BLaER1 treated with 17β-estradiol and CSF1 and Interleukin-3, amounts not matched to agents 10 nM and 100 nM (cell line): ENCODE data around the gene TMEM61.
"Not testable (repeated sequence)": the region's sequence is repeated elsewhere in the genome, so short reads cannot be mapped to it uniquely, and the experiment has no call there.

Experiments used
- H3K27ac ChIP-seq, 11 experiments: shearing (Covaris generic); formaldehyde crosslinking; 2 replicates each; pipeline ENCODE4 v1.8.1; 2022
- H3K27me3 ChIP-seq, 11 experiments: shearing (Covaris generic); formaldehyde crosslinking; 2 replicates each; pipeline ENCODE4 v1.8.1; 2022
- H3K36me3 ChIP-seq, 11 experiments: shearing (Covaris generic); formaldehyde crosslinking; 2 replicates each; pipeline ENCODE4 v1.8.1; 2022
- H3K4me1 ChIP-seq, 10 experiments: shearing (Covaris generic); formaldehyde crosslinking; 2 replicates each; pipeline ENCODE4 v1.8.1; 2022
- H3K4me2 ChIP-seq, 11 experiments: shearing (Covaris generic); formaldehyde crosslinking; 2 replicates each; pipeline ENCODE4 v1.8.1; 2022
- H3K4me3 ChIP-seq, 10 experiments: shearing (Covaris generic); formaldehyde crosslinking; 2 replicates each; pipeline ENCODE4 v1.8.1; 2022
- H3K9ac ChIP-seq, 11 experiments: shearing (Covaris generic); formaldehyde crosslinking; 2 replicates each; pipeline ENCODE4 v1.8.1; 2022
- H3K9me3 ChIP-seq, 11 experiments: shearing (Covaris generic); formaldehyde crosslinking; replicated peaks in 1 of 11; 2 replicates each; pipeline ENCODE4 v1.8.1; 2022
- H4K20me1 ChIP-seq, 11 experiments: shearing (Covaris generic); formaldehyde crosslinking; 2 replicates each; pipeline ENCODE4 v1.8.1; 2022
- Cebpa-rat ChIP-seq, 11 experiments: shearing (Covaris generic); IDR thresholded peaks; 2 replicates each; pipeline ENCODE4 v1.8.1; 2022

Gene TMEM61

DNA sequence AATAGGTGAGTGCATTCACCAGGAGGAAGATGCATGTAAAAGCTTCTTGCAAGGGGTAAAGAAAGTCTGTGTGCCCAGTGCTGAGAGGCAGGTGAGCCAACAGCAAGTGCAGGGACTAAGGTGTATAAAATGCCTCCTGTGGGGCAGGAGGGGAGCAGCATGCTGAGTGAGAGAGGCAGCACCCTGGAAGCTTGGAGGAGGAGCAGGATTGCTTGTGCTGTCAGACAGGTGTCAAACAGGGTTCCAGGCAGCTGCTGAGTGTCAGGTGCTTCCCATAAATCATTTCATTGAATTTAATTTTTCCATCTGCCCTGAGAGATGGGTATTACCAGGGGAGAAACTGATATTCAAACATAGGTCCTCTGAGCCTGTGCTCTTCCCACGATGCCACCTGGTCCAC lies 32.2 kb downstream of the TMEM61 start:
- H4K20me1 ChIP-seq: no peaks in the 10 kb centered on the region
- no peak overlapping the region for H3K4me2 ChIP-seq
- H3K4me3 ChIP-seq: no peak overlapping the region
- peaks cover 0 to 4% (median 0%) of the 10 kb centered on the region in 10 experiments; a peak in 1 of 20 replicates for H3K4me1 ChIP-seq
- no peaks in the 10 kb centered on the region for H3K36me3 ChIP-seq
- H3K9me3 ChIP-seq: peaks cover 0 to 5% (median 0%) of the 10 kb centered on the region in 11 experiments; a peak in 3 of 22 replicates
- H3K9ac ChIP-seq: no peak overlapping the region
- H3K27ac ChIP-seq: no peak overlapping the region
- no peaks in the 10 kb centered on the region for H3K27me3 ChIP-seq
- TF ChIP-seq Cebpa-rat (IDR thresholded peaks at IDR 0.05): no peak

DNA sequence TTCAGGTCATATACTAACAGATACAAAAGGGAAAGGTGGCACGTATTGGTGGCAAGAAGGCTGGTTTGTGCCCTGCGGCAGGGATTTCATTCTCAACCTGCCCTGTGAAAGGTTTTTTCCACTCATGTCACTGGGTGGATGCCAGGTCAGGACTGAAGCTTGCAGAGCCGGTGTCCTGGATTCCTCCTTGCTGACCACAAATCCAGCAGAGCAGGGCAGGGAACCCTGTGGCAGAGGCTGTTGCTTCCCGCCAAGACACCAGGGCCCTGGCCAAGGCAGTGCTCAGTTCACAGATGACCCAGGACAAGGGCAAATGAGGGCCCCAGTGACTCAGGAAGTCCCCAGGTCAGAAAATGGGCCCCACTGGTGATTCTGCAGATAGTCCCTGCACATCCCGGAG lies 34.7 kb downstream of the TMEM61 start:
- Histone ChIP-seq H4K20me1 (no peaks in the 10 kb centered on the region), H3K9me3 (no peaks in the 10 kb centered on the region), H3K4me1 (peaks cover 0 to 4% (median 0%) of the 10 kb centered on the region in 10 experiments; a peak in 1 of 20 replicates), H3K4me2 (no peak overlapping the region), H3K27ac (no peak overlapping the region), H3K27me3 (no peaks in the 10 kb centered on the region), H3K9ac (no peak overlapping the region), H3K36me3 (no peaks in the 10 kb centered on the region), H3K4me3 (no peak overlapping the region)
- TF ChIP-seq Cebpa-rat (IDR thresholded peaks at IDR 0.05): no peak

DNA sequence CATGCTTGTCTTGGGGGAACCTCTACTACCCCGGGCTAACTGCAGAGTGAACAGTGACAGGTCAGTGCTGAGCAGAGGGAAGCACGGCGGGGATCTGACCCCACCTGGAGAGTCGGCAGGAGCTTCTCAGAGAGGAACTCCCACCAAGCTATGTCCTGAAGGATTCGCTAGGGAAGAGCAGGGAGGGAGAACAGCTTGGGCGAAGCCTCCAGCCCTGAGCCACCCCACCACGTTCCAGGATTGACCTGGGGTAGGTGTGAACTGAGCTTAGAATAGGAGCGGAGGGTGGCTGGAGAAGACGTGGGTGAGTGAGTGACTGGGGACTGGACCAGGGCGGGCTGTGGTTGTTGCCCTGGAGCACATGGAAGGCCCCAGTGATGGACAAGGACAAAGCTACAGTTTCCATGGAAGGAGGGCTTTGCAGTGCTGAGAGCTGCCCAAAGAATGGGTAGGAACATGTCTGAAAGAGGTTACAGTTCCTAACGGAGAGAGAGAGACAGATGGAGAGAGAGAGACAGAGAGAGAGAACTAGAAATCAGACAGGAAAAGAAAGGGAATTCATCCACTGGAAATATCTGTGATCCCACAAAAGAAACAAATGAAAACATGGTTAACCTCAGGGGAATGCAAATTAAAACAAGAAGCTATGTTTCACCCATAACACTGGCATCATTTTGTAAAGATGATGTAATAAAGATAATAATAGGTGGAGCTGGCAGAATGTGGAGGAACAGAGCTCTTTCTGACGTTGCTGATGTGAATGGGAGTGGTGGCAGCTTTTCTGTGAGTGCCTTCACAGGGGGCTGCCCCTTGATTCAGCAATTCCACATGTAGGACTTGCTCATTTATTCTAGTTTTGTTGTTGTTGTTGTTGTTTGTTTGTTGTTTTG lies 35.5 kb downstream of the TMEM61 start:
- H3K36me3 ChIP-seq: no peaks in the 10 kb centered on the region
- H4K20me1 ChIP-seq: no peaks in the 10 kb centered on the region
- no peak overlapping the region for H3K9ac ChIP-seq
- TF ChIP-seq Cebpa-rat (IDR thresholded peaks at IDR 0.05): no peak
- H3K27ac ChIP-seq: no peak overlapping the region
- no peak overlapping the region for H3K4me3 ChIP-seq
- no peak overlapping the region for H3K4me2 ChIP-seq
- H3K27me3 ChIP-seq: no peaks in the 10 kb centered on the region
- no peaks in the 10 kb centered on the region for H3K9me3 ChIP-seq
- H3K4me1 ChIP-seq: no peaks in the 10 kb centered on the region

DNA sequence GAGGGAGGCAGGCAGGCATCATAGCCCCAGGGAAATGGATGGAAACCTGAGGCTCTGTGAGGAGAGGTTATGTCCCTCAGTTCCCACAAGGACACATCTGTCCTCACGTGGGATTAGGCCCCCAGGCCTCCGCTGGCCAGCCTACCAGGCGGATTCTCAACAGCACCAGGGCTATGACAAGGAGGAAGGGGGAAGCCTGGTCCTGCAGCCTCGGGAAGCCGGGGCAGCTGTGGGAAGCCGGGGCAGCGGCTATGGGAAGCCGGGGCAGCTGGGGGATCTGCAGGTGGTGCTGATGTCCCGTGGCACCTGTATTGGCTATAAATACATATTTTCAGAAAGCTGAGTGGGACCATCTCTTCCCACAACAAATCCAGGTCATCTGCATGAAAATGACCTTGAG lies 38.0 kb downstream of the TMEM61 start:
- H3K4me3 ChIP-seq: no peak overlapping the region
- no peak overlapping the region for H3K9ac ChIP-seq
- H3K36me3 ChIP-seq: no peaks in the 10 kb centered on the region
- H3K4me2 ChIP-seq: no peak overlapping the region
- no peaks in the 10 kb centered on the region for H4K20me1 ChIP-seq
- no peak for TF ChIP-seq Cebpa-rat (IDR thresholded peaks at IDR 0.05)
- no peak overlapping the region for H3K27ac ChIP-seq
- H3K4me1 ChIP-seq: no peaks in the 10 kb centered on the region
- H3K27me3 ChIP-seq: no peaks in the 10 kb centered on the region
- no peaks in the 10 kb centered on the region for H3K9me3 ChIP-seq

DNA sequence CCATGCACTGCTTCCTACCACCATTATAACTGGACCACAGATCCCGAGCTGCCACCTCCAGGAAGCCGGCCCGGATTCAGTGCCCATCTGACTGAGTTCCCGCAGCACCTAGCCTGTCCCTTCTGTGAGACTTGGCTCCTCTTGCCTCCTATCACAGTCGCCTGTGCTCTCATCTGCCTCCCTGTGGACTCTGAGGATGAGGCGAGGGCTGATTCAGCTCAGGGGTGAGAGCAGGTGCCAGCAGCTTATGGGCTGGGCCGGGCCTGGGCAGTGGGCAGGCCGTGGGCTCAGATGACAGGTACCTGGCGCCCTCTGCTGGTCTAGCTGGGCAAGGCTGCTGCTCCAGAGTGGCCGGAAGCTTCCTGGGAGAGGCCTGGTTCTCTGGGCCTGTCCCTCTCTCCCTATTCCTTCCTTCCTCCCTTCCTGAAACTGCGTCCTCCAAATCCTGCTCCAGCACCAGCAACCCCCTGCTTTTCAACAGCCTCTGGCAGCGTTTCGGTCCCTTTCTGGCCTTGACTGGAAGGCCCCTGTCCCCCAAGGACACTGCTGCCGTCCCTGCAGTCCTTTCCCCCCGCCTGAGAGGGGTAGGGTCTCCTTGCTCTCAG lies 41.6 kb downstream of the TMEM61 start:
- Histone ChIP-seq H3K9ac (0 out of 22 replicates have a peak overlapping the region, but pooled peaks of 2 of the 11 experiments have one; percentile 23 to 38), H3K27me3 (no peaks in the 10 kb centered on the region), H3K4me2 (no peak overlapping the region), H3K9me3 (no peaks in the 10 kb centered on the region), H3K27ac (no peak overlapping the region), H3K4me3 (no peak overlapping the region), H4K20me1 (no peaks in the 10 kb centered on the region), H3K4me1 (no peaks in the 10 kb centered on the region), H3K36me3 (no peaks in the 10 kb centered on the region)
- TF ChIP-seq Cebpa-rat (IDR thresholded peaks at IDR 0.05): no peak

DNA sequence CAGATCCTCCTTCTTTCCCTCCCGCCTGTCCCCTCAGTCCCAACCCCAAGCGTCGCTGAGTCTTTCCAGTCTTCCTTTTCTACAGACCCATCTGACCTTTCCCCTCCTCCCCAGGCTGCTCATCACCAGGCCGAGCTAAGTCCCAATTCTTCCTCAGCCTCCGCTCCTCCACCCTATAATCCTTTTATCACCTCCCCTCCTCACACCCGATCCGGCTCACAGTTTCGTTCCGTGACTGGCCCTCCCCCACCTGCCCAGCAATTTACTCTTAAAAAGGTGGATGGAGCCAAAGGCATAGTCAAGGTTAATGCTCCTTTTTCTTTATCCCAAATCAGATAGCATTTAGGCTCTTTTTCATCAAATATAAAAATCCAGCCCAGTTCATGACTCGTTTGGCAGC lies 43.7 kb downstream of the TMEM61 start:
- H3K9ac ChIP-seq, H3K4me3 ChIP-seq, H3K36me3 ChIP-seq, H3K27ac ChIP-seq, H3K27me3 ChIP-seq, H3K4me2 ChIP-seq, H4K20me1 ChIP-seq, H3K4me1 ChIP-seq, H3K9me3 ChIP-seq: not testable (repeated sequence)

DNA sequence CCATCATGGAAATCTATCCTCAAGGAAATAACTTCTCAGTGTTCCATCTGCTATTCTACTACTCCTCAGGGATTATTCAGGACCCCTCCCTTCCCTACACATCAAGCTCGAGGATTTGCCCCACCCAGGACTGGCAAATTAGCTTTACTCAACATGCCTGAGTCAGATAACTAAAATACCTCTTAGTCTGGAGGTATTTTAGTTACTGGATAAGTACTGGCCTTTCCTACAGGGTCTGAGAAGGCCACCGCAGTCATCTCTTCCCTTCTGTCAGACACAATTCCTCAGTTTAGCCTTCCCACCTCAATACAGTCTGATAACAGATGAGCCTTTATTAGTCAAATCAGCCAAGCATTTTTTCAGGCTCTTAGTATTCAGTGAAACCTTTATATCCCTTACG lies 46.3 kb downstream of the TMEM61 start:
- H3K9me3 ChIP-seq, H3K4me2 ChIP-seq, H3K4me3 ChIP-seq, H3K9ac ChIP-seq, H4K20me1 ChIP-seq, H3K36me3 ChIP-seq, H3K27me3 ChIP-seq, H3K27ac ChIP-seq, H3K4me1 ChIP-seq: not testable (repeated sequence)

DNA sequence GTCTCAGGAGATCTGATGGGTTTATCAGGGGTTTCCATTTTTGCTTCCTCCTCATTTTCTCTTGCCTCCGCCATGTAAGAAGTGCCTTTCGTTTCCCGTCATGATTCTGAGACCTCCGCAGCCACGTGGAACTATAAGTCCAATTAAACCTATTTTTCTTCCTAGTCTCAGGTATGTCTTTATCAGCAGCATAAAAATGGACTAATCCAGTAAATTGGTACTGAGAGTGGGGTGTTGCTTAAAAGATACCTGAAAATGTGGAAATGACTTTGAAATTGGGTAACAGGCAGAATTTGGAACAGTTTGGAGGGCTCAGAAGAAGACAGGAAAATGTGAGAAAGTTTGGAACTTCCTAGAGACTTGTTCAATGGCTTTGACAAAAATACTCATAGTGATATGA lies 50.7 kb downstream of the TMEM61 start:
- not testable (repeated sequence) for H3K4me2 ChIP-seq, H3K4me3 ChIP-seq, H3K4me1 ChIP-seq, H4K20me1 ChIP-seq, H3K9me3 ChIP-seq, H3K36me3 ChIP-seq, H3K9ac ChIP-seq, H3K27me3 ChIP-seq, H3K27ac ChIP-seq

DNA sequence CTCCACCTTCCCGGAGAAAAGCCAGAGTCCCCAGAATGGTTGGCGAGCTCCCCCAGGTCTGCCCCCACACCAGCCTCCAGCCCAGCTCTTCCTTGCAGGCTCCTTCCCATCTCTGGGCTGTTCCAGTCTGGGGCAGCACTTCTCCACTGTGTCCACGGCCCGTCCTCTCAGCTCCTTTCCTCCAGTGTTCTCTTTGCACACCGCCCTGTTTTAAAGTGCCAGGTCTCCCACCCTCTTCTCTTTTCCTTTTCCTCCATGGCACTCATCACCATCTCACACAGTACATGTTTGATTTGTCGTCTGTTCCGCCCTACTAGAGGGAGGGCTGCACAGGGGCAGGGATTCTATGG lies 52.8 kb downstream of the TMEM61 start:
- H3K4me1 ChIP-seq: 0 out of 20 replicates have a peak, but pooled peaks cover 0 to 3% (median 0%) of the 10 kb centered on the region in 10 experiments
- H3K9ac ChIP-seq: no peak overlapping the region
- H3K4me2 ChIP-seq: no peak overlapping the region
- H4K20me1 ChIP-seq: no peaks in the 10 kb centered on the region; a peak in 1 of 22 replicates
- no peaks in the 10 kb centered on the region for H3K36me3 ChIP-seq
- H3K9me3 ChIP-seq: peaks cover 0 to 8% (median 0%) of the 10 kb centered on the region in 11 experiments; a peak in 1 of 22 replicates
- no peak for TF ChIP-seq Cebpa-rat (IDR thresholded peaks at IDR 0.05)
- no peak overlapping the region for H3K4me3 ChIP-seq
- no peak overlapping the region for H3K27ac ChIP-seq
- no peaks in the 10 kb centered on the region for H3K27me3 ChIP-seq
